ENCODE measurements around the gene MEGF10.

The MEGF10 gene

DNA sequence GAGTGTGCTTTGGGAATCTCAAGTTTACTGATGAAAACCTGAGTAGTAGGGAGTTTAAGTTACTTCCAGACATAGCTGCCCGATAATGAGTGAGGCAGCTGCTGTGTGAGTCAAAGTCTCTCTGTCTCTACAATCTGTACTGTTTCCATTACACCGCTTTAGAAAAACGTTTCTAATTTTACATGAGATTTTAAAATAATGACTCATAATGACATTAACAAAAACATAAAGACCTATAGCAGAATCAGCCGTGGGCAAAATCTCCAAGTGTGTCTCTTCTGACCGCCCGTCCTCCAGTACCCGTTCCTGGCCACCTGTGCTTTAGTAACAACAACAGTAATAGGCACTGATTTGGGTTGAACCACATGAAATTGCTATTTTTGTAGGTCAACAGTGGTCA lies 157.2 kb downstream of the MEGF10 start:
- DNase-seq = no peak

DNA sequence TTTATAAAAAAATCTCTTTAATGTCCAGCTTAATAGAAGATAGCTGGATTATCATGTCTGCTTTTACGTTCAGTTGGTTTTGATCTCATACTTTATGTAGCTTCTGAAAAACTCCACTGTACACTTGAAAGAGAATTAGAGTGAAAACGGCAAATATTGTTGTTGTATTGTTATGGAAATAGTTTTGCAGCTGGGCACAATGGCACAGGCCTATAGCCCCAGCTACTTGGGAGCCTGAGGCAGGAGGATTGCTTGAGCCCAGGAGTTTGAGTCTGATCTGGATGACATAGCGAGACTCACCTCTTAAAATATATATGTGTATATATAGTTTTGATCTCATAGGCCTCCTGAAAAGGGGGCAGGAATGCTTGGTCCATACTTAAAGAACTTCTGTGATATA lies 159.4 kb downstream of the MEGF10 start:
- DNase-seq = no peak

DNA sequence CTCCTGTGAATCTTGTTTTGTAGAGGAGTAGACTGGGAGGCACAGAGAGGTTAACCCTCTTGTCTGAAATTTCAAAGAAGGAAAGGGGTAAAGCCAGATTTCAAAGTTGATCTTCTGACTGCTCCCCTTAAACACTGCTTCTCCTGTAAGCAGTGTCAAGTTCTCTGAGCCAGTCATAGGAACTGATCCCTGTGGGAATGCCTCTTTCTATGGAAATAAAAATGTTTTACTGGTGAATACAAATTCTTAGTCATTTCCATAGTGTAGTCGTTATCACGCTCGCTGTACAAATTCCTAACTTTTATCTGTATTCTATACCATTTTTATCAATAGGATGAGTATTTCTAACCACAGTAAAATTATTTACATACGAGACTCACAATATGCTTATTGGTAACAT lies 160.5 kb downstream of the MEGF10 start:
- no peak for DNase-seq

DNA sequence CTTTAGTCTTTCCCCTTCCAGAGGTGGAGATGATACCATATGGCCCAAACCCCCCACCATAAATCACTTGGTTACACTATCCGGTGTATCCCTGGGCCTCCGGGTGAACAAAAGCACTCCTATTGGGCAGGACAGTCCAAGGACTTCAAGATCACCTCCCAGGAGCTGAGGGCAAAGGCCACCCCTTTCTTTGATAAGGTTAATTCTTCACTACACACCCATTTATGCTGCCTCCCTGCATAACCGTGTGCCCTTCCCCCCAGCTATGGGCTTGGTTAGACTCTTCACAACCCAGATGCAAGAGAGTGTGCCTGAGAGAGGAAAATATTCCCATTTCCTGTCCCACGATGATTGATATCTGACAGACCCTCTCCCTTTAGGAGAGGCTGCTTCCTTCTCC lies 162.0 kb downstream of the MEGF10 start:
- DNase-seq = no peak

DNA sequence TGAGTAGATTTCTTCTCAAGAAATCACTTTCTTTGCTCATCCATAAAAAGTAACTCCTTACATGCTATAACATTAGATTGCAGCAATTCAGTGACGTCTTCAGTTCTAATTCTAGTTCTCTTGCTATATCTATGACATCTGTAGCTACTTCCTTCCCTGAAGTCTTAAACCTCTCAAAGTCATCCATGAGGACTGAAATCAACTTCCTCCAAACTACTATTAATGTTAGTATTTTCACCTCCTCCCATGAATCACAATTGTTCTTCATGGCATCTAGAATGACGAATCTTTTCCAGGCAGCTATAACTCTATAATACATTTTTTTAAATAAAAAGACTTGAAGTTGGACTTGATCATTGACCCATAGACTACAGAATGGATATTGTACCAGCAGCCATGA lies 180.6 kb downstream of the MEGF10 start:
- no peak for DNase-seq

DNA sequence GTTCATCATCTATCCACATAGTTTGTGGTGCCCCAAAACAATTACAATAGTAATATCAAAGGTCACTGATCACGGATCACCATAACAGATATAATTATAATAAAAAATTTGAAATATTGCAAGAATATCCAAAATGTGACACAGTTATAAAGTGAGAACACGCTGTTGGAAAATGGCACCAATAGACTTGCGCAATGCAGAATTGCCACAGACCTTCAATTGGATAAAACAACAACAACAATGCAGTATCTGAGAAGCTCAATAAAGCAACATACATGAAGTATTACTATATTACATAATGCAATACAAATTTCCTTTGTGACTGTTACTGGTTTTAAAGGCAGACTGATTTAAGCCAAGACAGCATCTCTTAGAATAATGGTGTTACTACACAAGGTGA lies 182.1 kb downstream of the MEGF10 start:
- no peak for DNase-seq

DNA sequence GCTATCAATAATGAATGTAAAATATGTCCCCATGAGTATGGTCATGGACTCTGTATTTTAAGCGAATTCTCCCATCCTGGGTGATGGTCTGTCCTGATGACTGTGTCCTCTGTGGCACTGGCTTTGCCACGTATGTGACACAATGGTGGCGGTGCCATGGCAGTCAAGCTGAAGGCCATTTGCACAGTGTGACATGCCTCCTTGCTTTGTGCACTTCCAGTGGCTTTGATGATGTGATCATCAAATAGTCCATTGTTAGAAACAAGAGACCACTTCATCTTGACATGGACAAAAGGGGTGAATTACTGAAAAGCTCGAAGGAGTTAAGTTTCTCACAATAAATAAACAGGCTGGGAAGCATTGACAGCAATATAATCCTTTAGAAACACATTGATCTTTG lies 195.9 kb downstream of the MEGF10 start:
- no peak for DNase-seq

DNA sequence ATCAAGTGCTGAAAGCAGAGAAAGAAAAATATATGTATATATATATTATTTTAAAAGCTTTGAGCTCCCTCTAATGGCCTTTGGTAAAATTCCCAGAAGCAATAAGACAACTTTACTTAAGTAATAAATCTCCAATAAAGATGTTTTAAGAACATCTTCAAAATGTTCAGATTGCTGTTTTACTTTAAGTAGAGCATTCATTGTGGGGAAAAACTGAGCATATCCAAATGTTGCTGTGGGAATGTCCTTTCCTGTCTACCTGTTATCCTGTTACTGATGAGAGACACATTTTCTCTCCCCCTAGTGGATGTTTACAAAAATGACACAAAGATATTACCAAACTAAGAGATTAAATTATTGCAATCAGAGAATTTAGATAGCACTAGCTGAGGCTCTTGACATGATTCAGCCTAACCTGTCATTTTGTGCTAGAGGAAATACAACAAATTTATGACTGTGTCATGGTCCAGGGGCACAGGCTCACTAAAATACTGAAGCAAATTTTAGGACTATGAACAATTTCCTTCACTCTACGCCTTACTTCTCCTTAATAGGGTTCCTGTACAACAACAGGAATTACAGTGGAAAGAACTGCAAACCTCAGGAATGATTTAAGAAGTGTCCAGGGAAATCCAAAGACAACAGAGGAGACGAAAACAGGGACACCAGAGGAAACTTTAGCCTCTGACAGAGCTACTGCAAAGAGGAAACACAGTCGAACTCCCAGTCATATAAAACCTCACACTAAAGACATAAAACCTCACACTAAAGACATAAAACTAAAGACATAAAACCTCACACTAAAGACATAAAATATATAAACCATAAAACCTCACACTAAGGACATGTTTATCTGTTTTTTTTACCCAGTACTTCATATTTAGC lies 202.5 kb downstream of the MEGF10 start:
- no peak for DNase-seq

DNA sequence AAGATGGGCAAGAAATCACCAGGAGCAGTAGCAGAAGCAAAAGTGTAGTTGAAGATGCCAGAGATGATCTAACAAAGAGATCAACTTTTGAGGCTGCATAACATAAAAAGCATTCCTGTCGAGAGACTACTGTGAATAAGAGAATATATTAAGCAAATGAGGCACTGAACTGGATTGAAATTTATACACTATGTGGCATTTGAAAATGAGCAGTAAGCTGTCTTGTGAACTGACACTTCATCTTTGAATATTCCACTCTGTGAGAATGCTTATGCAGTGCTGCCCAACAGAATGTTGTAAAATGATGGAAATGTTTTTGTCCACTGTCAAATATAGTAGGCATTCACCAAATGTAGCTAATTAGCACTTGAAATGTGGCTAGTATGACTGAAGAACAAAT lies 208.0 kb downstream of the MEGF10 start:
- no peak for DNase-seq

DNA sequence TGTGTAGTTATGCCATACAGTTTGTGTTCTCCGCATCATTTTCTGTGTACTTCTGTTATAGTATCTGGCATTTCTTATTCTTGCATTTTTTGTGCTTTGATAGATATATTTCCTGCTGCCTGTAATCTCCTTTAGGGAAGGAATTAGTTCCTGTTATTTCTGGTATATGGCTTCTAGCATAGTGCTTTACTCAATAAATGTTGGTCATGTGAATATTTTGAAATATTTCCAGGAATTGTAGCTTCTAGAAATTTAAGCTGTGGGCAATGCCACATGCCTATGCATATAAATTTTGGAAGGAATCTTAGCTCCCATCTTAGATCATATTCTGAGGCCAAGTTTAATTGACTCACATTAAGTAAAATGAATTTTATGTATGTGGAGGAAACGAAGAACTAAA lies 215.3 kb downstream of the MEGF10 start:
- DNase-seq = no peak

DNA sequence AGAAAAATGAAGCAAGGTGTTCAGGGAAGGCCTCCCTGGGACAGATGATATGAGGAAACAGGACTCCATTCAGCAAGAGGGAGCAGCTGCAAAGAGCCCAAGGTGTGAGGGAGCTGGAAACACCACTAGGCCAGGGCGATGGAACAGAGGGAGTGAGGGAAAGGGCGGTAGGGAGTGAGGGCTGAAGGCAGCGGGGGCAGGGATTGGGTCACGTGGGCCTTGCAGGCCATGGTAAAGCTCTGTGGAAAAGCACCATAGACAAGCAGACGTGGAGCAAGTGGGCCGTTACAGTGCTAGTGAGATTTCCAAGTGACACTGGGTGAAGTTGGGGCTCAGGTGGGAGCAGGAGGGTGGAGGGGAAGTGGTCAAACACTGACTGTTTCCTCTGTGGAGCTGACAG lies 216.0 kb downstream of the MEGF10 start:
- no peak for DNase-seq

DNA sequence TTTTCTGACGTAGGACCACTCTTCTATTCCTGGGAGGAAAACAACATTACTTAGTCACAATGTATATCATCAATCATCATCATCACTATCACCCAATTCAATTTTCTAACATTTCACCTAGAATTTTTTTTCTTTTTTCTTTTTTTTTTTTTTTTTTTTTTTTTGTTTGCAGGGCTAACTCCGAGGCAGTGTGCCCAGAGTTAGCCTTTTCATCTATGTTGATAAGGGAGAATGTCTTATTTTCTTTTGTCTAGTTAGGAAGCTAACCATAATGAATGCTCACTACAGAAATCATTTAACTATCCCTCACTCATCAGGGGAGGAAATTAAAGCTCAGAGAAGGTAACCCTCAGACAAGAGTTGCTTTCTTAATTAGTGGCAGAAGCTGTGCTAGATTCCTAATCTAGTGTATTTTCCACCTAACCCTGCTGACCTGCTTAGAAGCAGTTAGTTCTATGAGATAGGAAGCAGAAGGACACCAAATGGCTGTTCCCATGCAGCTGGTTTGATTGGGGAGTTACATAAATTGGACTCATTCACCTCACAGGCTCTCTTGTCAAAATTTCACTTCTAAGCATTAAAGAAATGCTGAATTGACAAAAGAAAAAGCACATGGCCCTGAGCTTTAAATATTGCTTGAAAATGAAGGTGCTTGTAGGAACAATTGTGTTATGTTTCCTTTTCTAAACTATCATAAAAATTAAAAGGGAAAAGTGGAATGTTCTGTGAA lies 218.2 kb downstream of the MEGF10 start:
- DNase-seq = no peak

All from DMS79 (cell line).